SIG-M5 (cell line): ENCODE data around the gene FBN1.

Source experiments
- DNase-seq: peaks from one replicate; lab custom pipeline; 2025; lab: John Stamatoyannopoulos, UW

The FBN1 gene

GRCh38 chr15:48469271-48469670, 176.2 kb downstream of the FBN1 start:
- no peak for DNase-seq

GRCh38 chr15:48467801-48468200, 177.7 kb downstream of the FBN1 start:
- DNase-seq, result no peak

- DNase-seq, result no peak
These were observed 178.7 kb downstream of the FBN1 start for GRCh38 chr15:48466820-48467219.

- no peak for DNase-seq
These were observed 179.4 kb downstream of the FBN1 start for GRCh38 chr15:48466079-48466478.

GRCh38 chr15:48465410-48465809, 180.1 kb downstream of the FBN1 start:
- no peak for DNase-seq

GRCh38 chr15:48463366-48463880, 182.1 kb downstream of the FBN1 start:
- DNase-seq, result no peak

- DNase-seq, result no peak
These were observed 182.8 kb downstream of the FBN1 start for GRCh38 chr15:48462688-48463087.

GRCh38 chr15:48459571-48460442, 185.7 kb downstream of the FBN1 start:
- DNase-seq, result no peak

GRCh38 chr15:48458876-48459275, 186.6 kb downstream of the FBN1 start:
- DNase-seq, result no peak

- no peak for DNase-seq
These were observed 189.4 kb downstream of the FBN1 start for GRCh38 chr15:48456134-48456533.

GRCh38 chr15:48451736-48452135, 193.8 kb downstream of the FBN1 start:
- DNase-seq, result no peak

- no peak for DNase-seq
These were observed 194.3 kb downstream of the FBN1 start for GRCh38 chr15:48451241-48451640.

GRCh38 chr15:48449734-48450133, 195.8 kb downstream of the FBN1 start:
- DNase-seq, result no peak

- no peak for DNase-seq
These were observed 197.9 kb downstream of the FBN1 start for GRCh38 chr15:48447657-48448056.

- no peak for DNase-seq
These were observed 198.5 kb downstream of the FBN1 start for GRCh38 chr15:48447058-48447457.

- no peak for DNase-seq
These were observed 203.5 kb downstream of the FBN1 start for GRCh38 chr15:48442011-48442410.

GRCh38 chr15:48440084-48440483, 205.4 kb downstream of the FBN1 start:
- DNase-seq, result no peak

- DNase-seq, result no peak
These were observed 208.3 kb downstream of the FBN1 start for GRCh38 chr15:48437178-48437577.

GRCh38 chr15:48435321-48435720, 210.2 kb downstream of the FBN1 start:
- DNase-seq, result no peak

- DNase-seq, result no peak
These were observed 212.2 kb downstream of the FBN1 start for GRCh38 chr15:48433226-48433886.

- no peak for DNase-seq
These were observed 212.8 kb downstream of the FBN1 start for GRCh38 chr15:48432688-48433087.

GRCh38 chr15:48427960-48428547, 217.5 kb downstream of the FBN1 start:
- DNase-seq, result no peak

GRCh38 chr15:48427479-48427878, 218.0 kb downstream of the FBN1 start:
- DNase-seq, result no peak
